ENCODE data around the gene POU2F1.
A peak's percentile ranks its signal among the peaks of the same experiment; 100 is the strongest.

POU2F1 gene

GRCh38 chr1:167367705-167368104 lies 147.0 kb downstream of the POU2F1 start:
- DNase-seq (ENCODE audit: low spot score): no peak

GRCh38 chr1:167369175-167369574 lies 148.5 kb downstream of the POU2F1 start:
- DNase-seq (ENCODE audit: low spot score): no peak

- no peak for DNase-seq (ENCODE audit: low spot score)
Measured at GRCh38 chr1:167369933-167370332, 149.2 kb downstream of the POU2F1 start.

- no peak for DNase-seq (ENCODE audit: low spot score)
Measured at GRCh38 chr1:167371030-167371429, 150.3 kb downstream of the POU2F1 start.

- no peak for DNase-seq (ENCODE audit: low spot score)
Measured at GRCh38 chr1:167373398-167373797, 152.7 kb downstream of the POU2F1 start.

- no peak for DNase-seq (ENCODE audit: low spot score)
Measured at GRCh38 chr1:167373986-167374385, 153.3 kb downstream of the POU2F1 start.

- DNase-seq (ENCODE audit: low spot score): no peak
Measured at GRCh38 chr1:167375949-167376348, 155.3 kb downstream of the POU2F1 start.

- no peak for DNase-seq (ENCODE audit: low spot score)
Measured at GRCh38 chr1:167387251-167387910, 166.7 kb downstream of the POU2F1 start.

GRCh38 chr1:167388976-167389375 lies 168.3 kb downstream of the POU2F1 start:
- no peak for DNase-seq (ENCODE audit: low spot score)

- no peak for DNase-seq (ENCODE audit: low spot score)
Measured at GRCh38 chr1:167392200-167392696, 171.6 kb downstream of the POU2F1 start.

- DNase-seq (ENCODE audit: low spot score): no peak
Measured at GRCh38 chr1:167400359-167400953, 179.8 kb downstream of the POU2F1 start.

GRCh38 chr1:167401260-167401873 lies 180.7 kb downstream of the POU2F1 start:
- DNase-seq (ENCODE audit: low spot score): peak; percentile 80

- no peak for DNase-seq (ENCODE audit: low spot score)
Measured at GRCh38 chr1:167404161-167404888, 183.6 kb downstream of the POU2F1 start.

GRCh38 chr1:167404908-167405307 lies 184.2 kb downstream of the POU2F1 start:
- no peak for DNase-seq (ENCODE audit: low spot score)

GRCh38 chr1:167408355-167408754 lies 187.7 kb downstream of the POU2F1 start:
- DNase-seq (ENCODE audit: low spot score): no peak

GRCh38 chr1:167409183-167409582 lies 188.5 kb downstream of the POU2F1 start:
- DNase-seq (ENCODE audit: low spot score): peak; percentile 49

- DNase-seq (ENCODE audit: low spot score): no peak
Measured at GRCh38 chr1:167412072-167412471, 191.4 kb downstream of the POU2F1 start.

GRCh38 chr1:167412920-167413319 lies 192.2 kb downstream of the POU2F1 start:
- DNase-seq (ENCODE audit: low spot score): no peak

GRCh38 chr1:167413328-167413727 lies 192.6 kb downstream of the POU2F1 start:
- no peak for DNase-seq (ENCODE audit: low spot score)

- DNase-seq (ENCODE audit: low spot score): no peak
Measured at GRCh38 chr1:167416506-167416905, 195.8 kb downstream of the POU2F1 start.

GRCh38 chr1:167418391-167418790 lies 197.7 kb downstream of the POU2F1 start:
- peak; percentile 45 for DNase-seq (ENCODE audit: low spot score)

GRCh38 chr1:167419245-167419644 lies 198.6 kb downstream of the POU2F1 start:
- no peak for DNase-seq (ENCODE audit: low spot score)

- no peak for DNase-seq (ENCODE audit: low spot score)
Measured at GRCh38 chr1:167420510-167420909, 199.8 kb downstream of the POU2F1 start.
